Measurements from ENCODE around the gene MAP1S. TPM values are rescaled to one million over a fixed set of nuclear protein-coding genes. Genes with fewer than 3 reads are reported as not detected.
A peak's percentile ranks its signal among the peaks of the same experiment; 100 is the strongest.

The MAP1S gene
- total RNA-seq, 1 experiment from 2014 or later = 9.6 TPM

DNA sequence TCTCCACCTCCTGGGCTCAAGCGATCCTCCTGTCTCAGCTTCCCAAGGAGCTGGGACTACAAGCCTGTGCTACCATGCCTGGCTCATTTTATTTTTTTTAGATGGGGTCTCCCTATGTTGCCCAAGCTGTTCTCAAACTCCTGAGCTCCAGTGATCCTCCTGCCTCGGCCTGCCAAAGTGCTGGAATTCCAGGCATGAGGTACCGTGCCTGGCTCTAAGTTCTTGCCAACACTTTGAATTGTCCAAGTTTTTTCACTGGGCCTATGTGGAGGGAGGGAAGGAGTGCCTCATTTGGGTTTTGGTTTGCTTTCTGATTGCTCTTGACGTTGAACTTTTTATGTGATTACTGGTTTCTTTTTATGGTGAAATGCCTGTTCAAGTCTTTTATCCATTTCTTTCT lies 26.7 kb upstream of the MAP1S start:
- DNase-seq (ENCODE audit: low read depth) = no peak

DNA sequence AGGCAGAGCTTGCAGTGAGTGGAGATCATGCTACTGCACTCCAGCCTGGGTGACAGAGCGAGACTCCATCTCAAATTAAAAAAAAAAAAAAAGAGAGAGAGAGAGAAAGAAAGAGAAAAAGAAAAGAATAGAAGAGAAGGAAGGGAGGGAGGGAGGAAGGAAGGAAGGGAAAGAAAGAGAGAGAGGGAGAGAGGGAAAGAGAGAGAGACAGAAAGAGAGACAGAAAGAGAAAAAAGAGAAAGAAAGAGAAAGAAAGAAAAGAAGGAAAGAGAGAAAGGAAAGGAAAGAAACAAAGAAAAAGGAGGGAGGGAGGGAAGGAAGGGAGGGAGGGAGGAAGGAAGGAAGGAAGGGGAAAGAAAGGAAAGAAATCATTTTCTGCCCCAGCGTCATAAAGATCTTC lies 24.1 kb upstream of the MAP1S start:
- DNase-seq (ENCODE audit: low read depth) = no peak

DNA sequence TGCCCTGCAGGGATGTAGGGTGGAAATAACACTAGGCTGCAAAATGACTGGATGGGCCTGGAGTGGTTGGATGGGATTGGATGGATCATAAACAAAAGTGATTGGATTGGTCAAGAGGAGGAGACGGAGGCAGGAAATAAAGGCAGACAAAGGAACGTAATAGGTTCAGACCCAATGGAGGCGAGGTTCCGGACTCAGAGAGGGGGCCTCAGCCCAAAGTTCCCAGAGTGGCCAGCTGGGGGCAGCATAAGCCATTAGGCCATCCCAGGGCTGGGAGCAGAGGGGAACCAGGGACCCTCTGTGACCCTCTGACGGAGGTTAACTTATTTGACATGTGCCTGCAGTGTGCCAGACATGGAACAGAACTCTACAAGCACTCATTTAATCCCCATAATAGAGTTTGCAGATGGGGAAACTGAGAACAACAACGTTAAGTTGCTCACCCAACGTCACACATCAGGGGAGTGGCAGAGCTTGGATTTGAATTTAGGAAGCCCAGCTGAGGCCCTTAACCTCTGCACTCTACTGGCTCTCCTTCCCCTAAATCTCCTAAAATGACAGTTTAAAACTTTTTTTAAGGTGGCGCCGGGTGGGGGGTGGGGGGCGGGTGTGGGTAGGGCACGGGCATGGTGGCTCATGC lies 15.3 kb upstream of the MAP1S start:
- DNase-seq (ENCODE audit: low read depth) = peak; percentile 53

DNA sequence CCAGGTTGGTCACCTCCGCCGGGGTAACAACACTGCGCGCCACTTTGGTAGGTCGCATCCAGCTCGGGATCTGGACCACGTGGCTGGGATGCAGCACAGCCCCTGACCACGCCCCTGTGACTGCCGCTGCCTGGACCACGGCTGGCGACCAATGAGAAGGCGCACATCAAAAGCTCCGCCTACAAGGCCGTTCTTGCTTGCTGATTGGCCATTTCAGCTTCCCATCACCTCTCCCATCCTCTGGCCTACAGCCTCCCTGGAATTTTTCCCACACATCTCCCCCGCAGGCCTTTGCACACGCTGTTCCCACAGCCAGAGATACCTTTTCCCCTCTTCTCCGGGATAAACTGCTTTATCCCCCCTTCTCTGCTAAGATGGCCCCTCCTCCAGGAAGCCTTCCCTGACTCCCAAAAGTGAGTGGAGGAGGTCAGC lies 12.5 kb upstream of the MAP1S start:
- DNase-seq (ENCODE audit: low read depth) = peak; percentile 15

DNA sequence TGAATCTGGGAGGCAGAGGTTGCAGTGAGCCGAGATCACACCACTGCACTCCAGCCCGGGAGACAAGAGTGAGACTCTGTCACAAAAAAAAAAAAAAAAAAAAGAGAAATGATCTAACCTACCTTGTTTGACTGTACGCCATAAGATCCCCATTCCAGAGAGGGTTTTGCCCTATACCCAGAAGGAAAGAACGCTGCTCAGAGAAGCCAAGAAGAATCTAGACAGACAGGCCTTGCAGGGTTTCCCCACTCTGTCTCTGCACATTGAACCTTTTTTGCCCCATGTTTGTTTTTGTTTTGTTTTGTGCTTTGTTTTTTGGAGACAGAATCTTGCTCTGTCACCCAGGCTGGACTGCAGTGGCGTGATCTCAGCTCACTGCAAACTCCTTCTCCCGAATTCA lies 7.4 kb upstream of the MAP1S start:
- no peak for DNase-seq (ENCODE audit: low read depth)

DNA sequence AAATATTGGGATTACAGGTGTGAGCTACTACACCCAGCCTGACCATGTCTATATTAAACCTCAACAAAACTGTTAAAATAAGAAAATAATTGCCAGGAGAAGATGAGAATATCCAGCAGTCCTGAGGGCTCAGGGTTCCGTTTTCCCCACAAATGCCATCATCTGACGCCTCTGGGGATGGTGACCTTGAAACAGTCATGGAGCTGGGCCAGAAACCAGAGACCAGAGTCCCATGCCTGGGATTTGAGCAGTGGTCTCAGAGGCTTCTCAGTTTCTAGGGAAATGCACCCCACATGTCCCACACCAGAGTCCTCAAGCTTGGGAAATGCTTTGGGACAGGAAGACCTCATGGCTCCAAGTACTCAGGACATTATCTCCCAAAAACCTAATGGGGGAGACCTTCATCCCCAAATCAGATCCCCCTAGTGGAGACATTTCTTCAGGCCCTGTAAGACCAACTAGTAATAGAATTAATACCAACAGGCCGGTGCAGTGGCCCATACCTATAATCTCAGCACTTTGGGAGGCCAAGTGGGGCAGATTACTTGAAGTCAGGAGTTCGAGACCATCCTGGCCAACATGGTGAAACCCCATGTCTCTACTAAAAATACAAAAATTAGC lies 2.9 kb upstream of the MAP1S start:
- no peak for DNase-seq (ENCODE audit: low read depth)

DNA sequence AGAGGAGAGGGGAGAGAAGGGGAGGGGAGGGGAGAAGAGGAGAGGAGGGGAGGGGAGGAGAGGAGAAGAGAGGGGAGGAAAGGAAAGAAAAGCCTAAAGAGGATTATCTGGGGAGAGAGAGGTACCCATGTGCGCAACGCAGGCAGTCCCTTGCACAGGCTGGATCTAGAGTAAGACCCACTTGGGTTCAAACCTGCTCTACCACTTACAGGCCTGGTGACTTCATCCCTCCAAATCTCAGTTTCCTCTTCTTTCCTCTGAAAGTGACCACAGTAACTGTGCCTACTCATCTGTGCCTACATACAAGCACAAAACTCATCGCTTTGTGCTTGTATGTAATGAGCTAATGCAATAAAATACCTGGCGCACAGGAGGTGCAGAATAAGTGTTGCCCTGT lies 732 bp upstream of the MAP1S start:
- no peak for DNase-seq (ENCODE audit: low read depth)

DNA sequence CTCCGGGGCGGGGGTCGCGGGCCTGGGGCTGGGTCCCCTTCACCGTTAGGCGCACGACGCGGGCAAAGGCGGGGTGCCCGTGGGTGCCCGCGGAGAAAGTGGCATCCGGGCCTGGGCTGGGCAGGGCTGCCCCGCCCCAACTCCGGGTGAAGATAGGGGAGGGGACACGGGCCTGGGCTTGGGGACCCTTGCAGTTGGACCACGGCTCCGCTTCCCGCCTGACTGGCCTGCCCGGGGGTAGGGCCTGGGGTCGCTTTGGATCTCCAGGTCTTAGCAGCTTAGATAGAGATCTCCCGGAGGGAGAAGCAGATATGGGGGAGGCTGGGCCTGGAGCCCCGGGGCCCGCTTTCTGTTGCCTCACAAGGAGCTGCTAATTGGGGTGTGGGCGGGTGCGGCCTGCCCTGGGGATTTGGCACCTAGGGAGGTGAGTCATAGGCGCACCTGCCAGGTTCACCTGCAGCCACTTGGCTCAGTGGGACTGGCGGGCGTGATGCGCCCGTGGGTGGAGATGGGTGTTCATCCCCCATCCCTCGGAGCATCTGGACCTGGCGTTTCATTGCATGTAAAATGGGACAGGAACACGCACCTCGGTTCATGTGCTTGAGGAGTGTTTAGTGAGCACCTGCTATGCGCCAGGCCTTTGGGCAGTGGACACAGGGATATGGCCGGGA lies 585 bp downstream of the MAP1S start:
- no peak for DNase-seq (ENCODE audit: low read depth)

DNA sequence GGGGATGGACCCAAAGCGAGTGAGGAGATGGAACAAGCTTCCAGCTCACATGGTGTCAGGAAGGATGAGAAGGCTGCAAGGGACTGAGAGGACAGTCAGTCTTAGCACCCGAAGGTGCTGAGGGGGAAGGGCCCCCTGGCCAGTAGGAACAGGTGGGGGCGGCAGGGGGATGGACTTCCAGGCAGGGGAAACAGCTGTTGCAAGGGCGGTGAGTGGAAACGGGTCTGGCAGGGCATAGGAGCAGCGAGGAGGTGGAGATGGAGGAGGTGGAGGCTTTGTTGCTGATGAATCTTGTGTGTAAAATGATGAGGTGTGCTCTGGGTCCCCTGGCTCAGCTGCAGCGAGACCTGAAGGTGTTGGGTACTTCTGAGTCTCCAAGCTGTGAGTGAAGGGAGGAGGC lies 1.2 kb downstream of the MAP1S start:
- no peak for DNase-seq (ENCODE audit: low read depth)

DNA sequence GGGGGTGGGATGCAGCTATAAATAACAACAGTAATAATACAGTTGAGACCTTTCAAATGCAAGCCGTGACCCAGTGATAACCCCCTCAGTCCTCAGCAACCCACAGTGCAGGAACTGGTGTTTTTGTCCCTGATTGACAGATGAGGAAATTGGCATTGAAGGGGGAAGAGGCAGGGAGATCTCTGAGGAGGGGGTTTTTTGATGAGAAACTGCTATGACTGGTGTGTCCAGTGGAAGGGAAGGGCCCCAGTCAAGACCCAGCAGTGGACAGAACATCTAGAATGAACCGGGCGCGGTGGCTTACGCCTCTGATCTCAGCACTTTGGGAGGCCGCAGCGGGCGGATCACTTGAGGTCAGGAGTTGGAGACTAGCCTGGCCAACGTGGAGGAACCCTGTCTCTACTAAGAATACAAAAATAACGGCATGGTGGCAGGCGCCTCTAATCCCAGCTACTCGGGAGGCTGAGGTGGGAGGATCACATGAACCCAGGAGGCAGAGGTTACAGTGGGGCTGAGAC lies 1.9 kb downstream of the MAP1S start:
- DNase-seq (ENCODE audit: low read depth) = no peak

DNA sequence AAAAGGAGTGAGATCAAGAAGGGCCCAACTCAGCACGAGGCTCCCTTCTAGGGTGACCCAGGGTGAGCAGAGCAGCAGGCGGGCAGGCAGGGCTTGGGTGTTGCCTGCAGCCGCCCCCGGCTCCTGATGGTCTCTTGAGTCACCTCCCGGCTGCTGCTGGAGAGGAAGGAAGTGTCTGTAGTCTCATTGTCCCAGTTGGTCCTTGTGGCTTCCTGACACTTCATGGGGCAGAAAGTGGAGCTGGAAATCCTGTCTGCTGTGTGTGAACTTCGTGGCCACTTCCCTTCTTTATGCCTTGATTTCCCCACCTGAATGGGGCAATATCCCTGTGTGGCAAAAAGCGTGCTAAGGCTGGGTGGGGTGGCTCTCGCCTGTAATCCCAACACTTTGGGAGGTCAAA lies 2.5 kb downstream of the MAP1S start:
- peak; percentile 47 for DNase-seq (ENCODE audit: low read depth)

DNA sequence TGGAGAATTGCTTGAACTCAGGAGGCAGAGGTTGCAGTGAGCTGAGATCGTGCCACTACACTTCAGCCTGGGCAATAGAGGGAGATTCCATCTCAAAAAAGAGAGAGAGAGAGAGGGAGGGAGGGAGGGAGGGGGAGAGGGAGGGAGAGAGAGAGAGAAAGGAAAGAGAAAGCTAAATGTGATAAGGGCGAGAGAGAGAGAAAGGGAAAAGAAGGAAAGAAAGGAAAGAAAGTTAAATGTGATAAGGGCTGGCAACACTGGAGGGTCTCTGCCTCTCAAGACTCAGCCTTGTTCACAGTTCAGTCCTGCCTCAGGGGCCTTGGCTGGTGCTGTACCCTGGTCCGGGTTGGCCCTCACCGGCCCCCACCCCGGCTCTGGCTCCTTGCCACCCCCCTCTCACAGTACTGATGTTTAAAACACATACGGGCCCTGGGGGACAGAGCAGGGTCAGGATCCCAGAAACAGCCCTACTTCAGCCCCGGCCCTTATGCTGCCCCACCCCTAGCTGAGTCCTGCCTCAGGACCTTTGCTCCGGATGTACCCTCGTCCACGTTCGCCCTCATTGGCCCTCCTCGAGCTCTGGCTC lies 3.5 kb downstream of the MAP1S start:
- no peak for DNase-seq (ENCODE audit: low read depth)

DNA sequence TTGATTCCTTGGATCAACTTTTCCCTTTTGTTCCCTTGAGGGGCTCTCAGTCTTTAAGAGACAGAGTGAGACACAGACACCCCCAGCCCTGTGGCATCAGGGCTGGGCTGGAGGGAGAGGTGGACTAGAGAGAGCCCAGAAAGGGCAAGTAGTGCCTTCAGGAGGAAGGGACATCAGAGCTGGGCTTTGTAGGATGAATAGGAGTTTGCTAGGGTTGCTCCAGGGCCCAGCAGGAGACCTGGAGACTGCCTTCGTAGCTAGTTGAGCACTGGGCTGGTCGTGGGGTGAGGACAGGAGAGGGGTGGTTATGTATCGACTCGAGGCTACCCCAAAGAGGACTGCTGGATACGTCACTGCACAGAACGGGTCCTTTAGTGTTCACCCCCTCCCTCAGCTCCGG lies 5.4 kb downstream of the MAP1S start:
- no peak for DNase-seq (ENCODE audit: low read depth)

DNA sequence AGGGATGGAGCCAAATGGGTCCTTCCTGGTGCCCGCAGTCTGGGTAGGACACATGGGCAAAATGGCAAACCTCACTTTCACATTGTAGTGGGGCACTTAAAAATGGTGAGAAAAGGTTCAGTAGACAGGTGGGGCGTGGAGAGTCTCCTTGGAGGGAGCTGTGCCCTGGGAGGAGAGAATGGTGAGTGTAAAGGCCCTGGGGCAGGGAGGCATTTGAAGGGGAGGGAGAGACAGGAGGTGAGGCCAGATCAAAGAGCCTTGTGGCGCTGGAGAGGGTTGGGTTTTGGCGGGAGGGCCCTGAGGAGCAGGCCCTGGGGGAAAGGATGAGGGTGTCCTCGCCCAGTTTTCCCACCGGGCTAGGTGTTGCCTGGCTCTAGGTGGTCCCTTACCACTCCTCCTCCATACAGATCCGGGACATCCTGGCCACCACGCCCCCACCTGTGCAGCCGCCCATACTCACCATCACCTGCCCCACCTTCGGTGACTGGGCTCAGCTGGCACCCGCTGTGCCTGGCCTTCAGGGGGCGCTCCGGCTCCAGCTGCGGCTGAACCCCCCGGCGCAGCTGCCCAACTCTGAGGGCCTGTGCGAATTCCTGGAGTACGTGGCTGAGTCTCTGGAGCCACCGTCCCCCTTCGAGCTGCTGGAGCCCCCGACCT lies 6.3 kb downstream of the MAP1S start:
- DNase-seq (ENCODE audit: low read depth) = no peak

DNA sequence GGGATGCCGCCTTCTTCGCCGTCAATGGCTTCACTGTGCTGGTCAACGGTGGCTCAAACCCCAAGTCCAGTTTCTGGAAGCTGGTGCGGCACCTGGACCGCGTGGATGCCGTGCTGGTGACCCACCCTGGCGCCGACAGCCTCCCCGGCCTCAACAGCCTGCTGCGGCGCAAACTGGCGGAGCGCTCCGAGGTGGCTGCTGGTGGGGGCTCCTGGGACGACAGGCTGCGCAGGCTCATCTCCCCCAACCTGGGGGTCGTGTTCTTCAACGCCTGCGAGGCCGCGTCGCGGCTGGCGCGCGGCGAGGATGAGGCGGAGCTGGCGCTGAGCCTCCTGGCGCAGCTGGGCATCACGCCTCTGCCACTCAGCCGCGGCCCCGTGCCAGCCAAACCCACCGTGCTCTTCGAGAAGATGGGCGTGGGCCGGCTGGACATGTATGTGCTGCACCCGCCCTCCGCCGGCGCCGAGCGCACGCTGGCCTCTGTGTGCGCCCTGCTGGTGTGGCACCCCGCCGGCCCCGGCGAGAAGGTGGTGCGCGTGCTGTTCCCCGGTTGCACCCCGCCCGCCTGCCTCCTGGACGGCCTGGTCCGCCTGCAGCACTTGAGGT lies 7.0 kb downstream of the MAP1S start:
- no peak for DNase-seq (ENCODE audit: low read depth)

DNA sequence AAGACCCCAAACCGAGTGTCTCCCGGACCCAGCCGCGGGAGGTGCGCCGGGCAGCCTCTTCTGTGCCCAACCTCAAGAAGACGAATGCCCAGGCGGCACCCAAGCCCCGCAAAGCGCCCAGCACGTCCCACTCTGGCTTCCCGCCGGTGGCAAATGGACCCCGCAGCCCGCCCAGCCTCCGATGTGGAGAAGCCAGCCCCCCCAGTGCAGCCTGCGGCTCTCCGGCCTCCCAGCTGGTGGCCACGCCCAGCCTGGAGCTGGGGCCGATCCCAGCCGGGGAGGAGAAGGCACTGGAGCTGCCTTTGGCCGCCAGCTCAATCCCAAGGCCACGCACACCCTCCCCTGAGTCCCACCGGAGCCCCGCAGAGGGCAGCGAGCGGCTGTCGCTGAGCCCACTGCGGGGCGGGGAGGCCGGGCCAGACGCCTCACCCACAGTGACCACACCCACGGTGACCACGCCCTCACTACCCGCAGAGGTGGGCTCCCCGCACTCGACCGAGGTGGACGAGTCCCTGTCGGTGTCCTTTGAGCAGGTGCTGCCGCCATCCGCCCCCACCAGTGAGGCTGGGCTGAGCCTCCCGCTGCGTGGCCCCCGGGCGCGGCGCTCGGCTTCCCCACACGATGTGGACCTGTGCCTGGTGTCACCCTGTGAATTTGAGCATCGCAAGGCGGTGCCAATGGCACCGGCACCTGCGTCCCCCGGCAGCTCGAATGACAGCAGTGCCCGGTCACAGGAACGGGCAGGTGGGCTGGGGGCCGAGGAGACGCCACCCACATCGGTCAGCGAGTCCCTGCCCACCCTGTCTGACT lies 7.9 kb downstream of the MAP1S start:
- no peak for DNase-seq (ENCODE audit: low read depth)

DNA sequence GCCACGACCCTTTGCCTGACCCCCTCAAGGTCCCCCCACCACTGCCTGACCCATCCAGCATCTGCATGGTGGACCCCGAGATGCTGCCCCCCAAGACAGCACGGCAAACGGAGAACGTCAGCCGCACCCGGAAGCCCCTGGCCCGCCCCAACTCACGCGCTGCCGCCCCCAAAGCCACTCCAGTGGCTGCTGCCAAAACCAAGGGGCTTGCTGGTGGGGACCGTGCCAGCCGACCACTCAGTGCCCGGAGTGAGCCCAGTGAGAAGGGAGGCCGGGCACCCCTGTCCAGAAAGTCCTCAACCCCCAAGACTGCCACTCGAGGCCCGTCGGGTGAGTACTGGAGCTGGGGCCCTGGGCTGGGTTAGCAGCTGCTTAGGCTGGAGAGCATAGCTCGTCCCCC lies 8.6 kb downstream of the MAP1S start:
- no peak for DNase-seq (ENCODE audit: low read depth)

DNA sequence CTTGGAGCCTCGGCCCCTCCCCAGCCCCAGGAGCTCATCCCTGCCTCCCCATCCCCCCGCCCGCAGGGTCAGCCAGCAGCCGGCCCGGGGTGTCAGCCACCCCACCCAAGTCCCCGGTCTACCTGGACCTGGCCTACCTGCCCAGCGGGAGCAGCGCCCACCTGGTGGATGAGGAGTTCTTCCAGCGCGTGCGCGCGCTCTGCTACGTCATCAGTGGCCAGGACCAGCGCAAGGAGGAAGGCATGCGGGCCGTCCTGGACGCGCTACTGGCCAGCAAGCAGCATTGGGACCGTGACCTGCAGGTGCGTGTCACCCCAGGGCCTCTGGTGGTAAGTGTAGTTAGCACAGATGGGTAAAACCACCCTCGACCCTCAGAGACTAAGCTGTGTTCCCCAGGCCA lies 13.8 kb downstream of the MAP1S start:
- DNase-seq (ENCODE audit: low read depth) = no peak

DNA sequence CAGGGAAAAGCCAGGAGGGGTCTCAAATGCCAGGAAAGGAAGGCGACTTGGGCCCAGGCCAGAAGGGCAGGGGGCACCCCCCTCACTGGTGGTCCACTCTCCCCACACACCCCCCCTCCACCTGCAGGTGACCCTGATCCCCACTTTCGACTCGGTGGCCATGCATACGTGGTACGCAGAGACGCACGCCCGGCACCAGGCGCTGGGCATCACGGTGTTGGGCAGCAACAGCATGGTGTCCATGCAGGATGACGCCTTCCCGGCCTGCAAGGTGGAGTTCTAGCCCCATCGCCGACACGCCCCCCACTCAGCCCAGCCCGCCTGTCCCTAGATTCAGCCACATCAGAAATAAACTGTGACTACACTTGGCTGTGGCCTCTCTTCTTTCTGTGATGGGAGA lies 14.9 kb downstream of the MAP1S start:
- DNase-seq (ENCODE audit: low read depth) = no peak

DNA sequence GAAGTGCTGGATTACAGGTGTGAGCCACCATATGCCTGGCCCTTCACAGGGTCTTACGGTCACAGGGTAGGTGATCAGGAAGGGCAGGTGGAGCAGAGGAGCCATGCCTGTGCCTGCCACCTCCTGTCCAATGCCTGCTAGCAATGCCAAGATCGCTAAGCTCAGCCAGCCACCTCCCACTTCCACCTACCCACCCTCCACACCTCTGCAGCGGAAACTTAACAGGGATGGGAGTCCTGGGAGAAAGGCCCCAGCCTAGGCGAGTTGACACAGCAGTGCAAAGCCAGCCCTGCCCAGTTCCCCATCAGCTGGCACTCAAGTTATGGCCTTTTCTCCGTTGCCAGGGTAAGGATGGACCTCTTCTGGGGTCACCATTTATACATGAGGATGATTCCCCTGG lies 16.1 kb downstream of the MAP1S start:
- no peak for DNase-seq (ENCODE audit: low read depth)

DNA sequence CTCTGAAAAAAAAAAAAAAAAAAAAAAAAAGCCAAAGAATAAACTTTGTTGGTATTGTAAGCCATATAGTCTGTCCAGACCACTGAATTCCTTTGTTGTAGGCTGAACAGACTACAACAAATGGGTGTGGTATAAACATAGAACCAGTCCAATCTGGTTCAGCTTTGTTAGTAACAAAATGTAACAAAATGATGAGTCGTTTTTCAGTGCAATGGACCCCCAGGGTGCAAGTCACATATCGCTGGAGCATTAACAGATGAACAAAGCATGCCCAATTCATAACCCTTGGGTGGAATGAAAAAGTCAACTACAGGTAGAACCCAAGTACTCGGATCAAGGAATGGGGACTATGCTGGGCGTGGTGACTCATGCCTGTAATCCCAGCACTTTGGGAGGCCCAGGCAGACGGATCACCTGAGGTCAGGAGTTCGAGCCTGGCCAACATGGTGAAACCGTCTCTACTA lies 18.4 kb downstream of the MAP1S start:
- no peak for DNase-seq (ENCODE audit: low read depth)
